H1 (cell line): ENCODE measurements around the gene SGMS1. TPM values are rescaled to one million over a fixed set of nuclear protein-coding genes. Genes with fewer than 3 reads are reported as not detected.

Source experiments
- CTCF ChIA-PET: fragments of 300-600 bp; sonication (Branson Sonifier 250); formaldehyde crosslinking; loops from one replicate; lab custom pipeline; 2021; ENCODE audit not compliant: partially characterized antibody; lab: Charles Lee
- POLR2A ChIA-PET: fragments of 300-600 bp; sonication (Branson Sonifier 250); formaldehyde crosslinking; loops from one replicate; lab custom pipeline; 2021; ENCODE audit warnings: inconsistent platforms; ENCODE audit not compliant: partially characterized antibody; lab: Charles Lee
- DNase-seq, 2 experiments: peaks; one replicate each; pipeline versions ENCODE4 v3.0.0 to v3.0.0-alpha.2; 2010 to 2022; ENCODE audit warnings: low spot score in 2 of 2, low read depth in 1 of 2, mixed read lengths in 1 of 2
- FAIRE-seq: peaks from 2 replicates; lab custom pipeline; 2011; peaks lifted over from hg19 to GRCh38; lab: Jason Lieb, UNC
- H2AFZ ChIP-seq: 2 replicates; pipeline ENCODE4 v1.8.1; 2012; ENCODE audit warnings: low read length, inconsistent platforms
- H2AK5ac ChIP-seq: 2 replicates; pipeline ENCODE4 v1.6.1; 2013; ENCODE audit warnings: low read depth, low read length
- H2BK120ac ChIP-seq: replicated peaks from 2 replicates; pipeline ENCODE3; 2013; ENCODE audit warnings: low read depth, low read length, inconsistent platforms
- H2BK12ac ChIP-seq: 2 replicates; pipeline ENCODE4 v1.6.1; 2013; ENCODE audit warnings: low read depth, low read length
- H2BK15ac ChIP-seq: 2 replicates; pipeline ENCODE4 v1.6.1; 2013; ENCODE audit warnings: low read length
- H2BK20ac ChIP-seq: 2 replicates; pipeline ENCODE4 v1.6.1; 2013; ENCODE audit warnings: low read length
- H2BK5ac ChIP-seq: 2 replicates; pipeline ENCODE4 v1.6.1; 2013; ENCODE audit warnings: low read depth, low read length
- H3K14ac ChIP-seq: 2 replicates; pipeline ENCODE4 v1.6.1; 2013; ENCODE audit warnings: inconsistent platforms; ENCODE audit not compliant: insufficient read length
- H3K18ac ChIP-seq: 2 replicates; pipeline ENCODE4 v1.6.1; 2013; ENCODE audit warnings: low read length; ENCODE audit errors: extremely low read depth
- H3K23ac ChIP-seq: 2 replicates; pipeline ENCODE4 v1.6.1; 2013; ENCODE audit warnings: inconsistent platforms; ENCODE audit not compliant: insufficient read length
- H3K23me2 ChIP-seq: 2 replicates; pipeline ENCODE4 v1.6.1; 2013; ENCODE audit warnings: low read depth, low read length
- H3K27ac ChIP-seq: 2 replicates; pipeline ENCODE4 v1.6.1; 2011; ENCODE audit warnings: low read depth, low read length, inconsistent platforms
- H3K27me3 ChIP-seq, 4 experiments: replicated peaks in 1 of 4; 1 replicate in 1 of 4; 2 replicates in 3 of 4; pipeline versions ENCODE4 v1.6.1 to v1.8.1; 2011 to 2013; ENCODE audit warnings: low read length in 3 of 4, mild to moderate bottlenecking in 3 of 4, inconsistent platforms in 2 of 4, mixed read lengths in 2 of 4, moderate library complexity in 1 of 4; ENCODE audit not compliant: control insufficient read depth in 3 of 4, insufficient read depth in 3 of 4; ENCODE audit errors: extremely low read depth in 1 of 4
- H3K36me3 ChIP-seq, 4 experiments: 2 replicates each; pipeline versions ENCODE4 v1.6.1 to v1.8.1; 2011 to 2013; ENCODE audit warnings: mild to moderate bottlenecking in 4 of 4, low read length in 3 of 4, moderate library complexity in 2 of 4, control low read depth in 1 of 4, inconsistent platforms in 1 of 4; ENCODE audit not compliant: insufficient read depth in 4 of 4, control insufficient read depth in 2 of 4
- H3K4ac ChIP-seq: replicated peaks from 2 replicates; pipeline ENCODE3; 2013; ENCODE audit warnings: low read length, low read depth, mixed read lengths, inconsistent platforms; ENCODE audit not compliant: insufficient read length
- H3K4me1 ChIP-seq, 4 experiments: replicated peaks in 1 of 4; 1 replicate in 1 of 4; 2 replicates in 3 of 4; pipeline versions ENCODE4 v1.6.1 to v1.8.1; 2011 to 2013; ENCODE audit warnings: low read length in 3 of 4, inconsistent platforms in 2 of 4, mixed read lengths in 1 of 4; ENCODE audit not compliant: insufficient read depth in 4 of 4, control insufficient read depth in 3 of 4
- H3K4me2 ChIP-seq, 2 experiments: 2 replicates each; pipeline versions ENCODE4 v1.6.1 to v1.8.1; 2011 to 2013; ENCODE audit warnings: low read depth in 2 of 2, low read length in 2 of 2, control low read depth in 1 of 2, inconsistent platforms in 1 of 2, mild to moderate bottlenecking in 1 of 2; ENCODE audit not compliant: insufficient read depth in 1 of 2
- H3K4me3 ChIP-seq, 4 experiments: fragments of 200-600, 300-600 bp in 1 of 4; sonication (generic), shearing (Covaris generic), sonication (Bioruptor Twin) in 1 of 4; 2 replicates each; pipeline versions ENCODE4 v1.5.1 to v1.8.1; 2011 to 2016; ENCODE audit warnings: low read length in 4 of 4, low read depth in 3 of 4, control low read depth in 2 of 4, inconsistent platforms in 2 of 4, mild to moderate bottlenecking in 2 of 4, mixed read lengths in 1 of 4, moderate library complexity in 1 of 4; ENCODE audit not compliant: insufficient read depth in 2 of 4; ENCODE audit errors: extremely low read depth in 1 of 4
- H3K56ac ChIP-seq: replicated peaks from 2 replicates; pipeline ENCODE3; 2013; ENCODE audit warnings: low read depth, mild to moderate bottlenecking, mixed read lengths, low read length, inconsistent platforms; ENCODE audit not compliant: insufficient read length
- H3K79me1 ChIP-seq: 2 replicates; pipeline ENCODE4 v1.6.1; 2013; ENCODE audit warnings: low read depth, low read length, control low read depth
- H3K79me2 ChIP-seq, 2 experiments: 2 replicates each; pipeline versions ENCODE4 v1.6.1 to v1.8.1; 2012 to 2013; ENCODE audit warnings: low read length in 2 of 2, mild to moderate bottlenecking in 2 of 2, inconsistent platforms in 1 of 2; ENCODE audit not compliant: insufficient read depth in 2 of 2, control insufficient read depth in 1 of 2
- H3K9ac ChIP-seq, 4 experiments: replicated peaks in 1 of 4; 1 replicate in 1 of 4; 2 replicates in 3 of 4; pipeline versions ENCODE4 v1.6.1 to v1.8.1; 2011 to 2013; ENCODE audit warnings: low read depth in 3 of 4, low read length in 3 of 4, control low read depth in 2 of 4, mild to moderate bottlenecking in 2 of 4, moderate library complexity in 2 of 4, inconsistent platforms in 1 of 4; ENCODE audit errors: extremely low read depth in 1 of 4
- H3K9me3 ChIP-seq, 2 experiments: 2 replicates each; pipeline versions ENCODE4 v1.6.1 to v1.8.1; 2012 to 2013; ENCODE audit warnings: mild to moderate bottlenecking in 2 of 2, moderate library complexity in 2 of 2, control low read depth in 1 of 2, inconsistent platforms in 1 of 2, low read depth in 1 of 2, low read length in 1 of 2, mixed read lengths in 1 of 2; ENCODE audit not compliant: insufficient read depth in 2 of 2
- H4K20me1 ChIP-seq, 2 experiments: replicated peaks in 1 of 2; 2 replicates each; pipeline versions ENCODE3 to v1.8.1; 2011 to 2013; ENCODE audit warnings: inconsistent platforms in 2 of 2, low read length in 2 of 2, mild to moderate bottlenecking in 1 of 2; ENCODE audit not compliant: insufficient read depth in 2 of 2, control insufficient read depth in 1 of 2
- H4K5ac ChIP-seq: 2 replicates; pipeline ENCODE4 v1.6.1; 2013; ENCODE audit warnings: low read length, low read depth, mixed read lengths, inconsistent platforms; ENCODE audit not compliant: insufficient read length
- H4K8ac ChIP-seq: 2 replicates; pipeline ENCODE4 v1.8.0; 2013; ENCODE audit warnings: mild to moderate bottlenecking, moderate library complexity, low read length, inconsistent platforms; ENCODE audit not compliant: insufficient read depth; ENCODE audit errors: extremely low read depth
- H4K91ac ChIP-seq: replicated peaks from 2 replicates; pipeline ENCODE3; 2013; ENCODE audit warnings: low read length, mixed read lengths, inconsistent platforms; ENCODE audit not compliant: insufficient read length
- CEBPB ChIP-seq: IDR thresholded peaks from 2 replicates; pipeline ENCODE4 v1.6.1; 2012; ENCODE audit warnings: low read depth, low read length
- CTBP2 ChIP-seq: IDR thresholded peaks from 2 replicates; pipeline ENCODE4 v1.7.0; 2011; ENCODE audit warnings: borderline replicate concordance, mild to moderate bottlenecking, moderate library complexity, mixed read lengths, low read length; ENCODE audit not compliant: insufficient read depth, insufficient read length
- HDAC6 ChIP-seq: IDR thresholded peaks from one replicate; pipeline ENCODE4 v1.7.1; 2012; ENCODE audit warnings: low read depth, mild to moderate bottlenecking, inconsistent platforms, low read length, moderate library complexity
- NANOG ChIP-seq: IDR thresholded peaks from 2 replicates; pipeline ENCODE4 v1.6.1; 2011; ENCODE audit warnings: low read length, low read depth, mild to moderate bottlenecking, inconsistent platforms; ENCODE audit not compliant: insufficient read depth, poor library complexity, severe bottlenecking
- NRF1 ChIP-seq: IDR thresholded peaks from 2 replicates; pipeline ENCODE4 v1.6.1; 2011; ENCODE audit warnings: mild to moderate bottlenecking, low read depth, low read length, improper control_type of control experiment
- POLR2AphosphoS5 ChIP-seq: IDR thresholded peaks from 2 replicates; pipeline ENCODE4 v1.6.1; 2011; ENCODE audit warnings: low read depth, low read length
- SIRT6 ChIP-seq: IDR thresholded peaks from one replicate; pipeline ENCODE4 v1.7.1; 2012; ENCODE audit warnings: low read length, inconsistent platforms
- SP4 ChIP-seq: IDR thresholded peaks from 2 replicates; pipeline ENCODE4 v1.6.1; 2012; ENCODE audit warnings: low read length, inconsistent platforms
- SRF ChIP-seq: IDR thresholded peaks from 2 replicates; pipeline ENCODE4 v1.6.1; 2011; ENCODE audit warnings: mild to moderate bottlenecking, low read depth, low read length, moderate library complexity
- WGBS, 2 experiments: shearing (Covaris generic) in 1 of 2; methylation state at CpG; one replicate each; pipeline versions ENCODE4 v1.1.6 to v1.1.7; 2013 to 2015; ENCODE audit warnings: low lambda C conversion rate in 2 of 2, mixed read lengths in 2 of 2, inconsistent platforms in 1 of 2, low coverage in 1 of 2, missing lambda C conversion rate in 1 of 2; ENCODE audit not compliant: insufficient replicate concordance in 2 of 2, insufficient coverage in 1 of 2, insufficient read length in 1 of 2; ENCODE audit errors: extremely low coverage in 1 of 2, missing lambda C conversion rate in 1 of 2; 5-methylcytosine and 5-hydroxymethylcytosine counted together
- polyA plus RNA-seq, 7 experiments: library from polyadenylated mRNA; depleted of rRNA in 3 of 7; stranded (reverse) in 5 of 7; unstranded in 2 of 7; fragments of >200 nt in 5 of 7; fragments of 200-250 nt in 2 of 7; gene quantifications; 1 replicate in 5 of 7; 2 replicates in 1 of 7; 4 replicates in 1 of 7; pipeline versions ENCODE4 v1.2.1 to v1.2.3, GENCODE V29; 2011 to 2013; ENCODE audit warnings: missing spikeins in 2 of 7, mixed read lengths in 2 of 7
- total RNA-seq: library from RNA; stranded (reverse); fragmentation: NEBNext Ultra II Directional; extraction: Animal tissue kit (Norgen Biotek cat#: 25700); gene quantifications from 2 replicates; pipeline ENCODE4 v1.2.1, GENCODE V29; 2021

The SGMS1 gene
- total and polyA plus RNA-seq, 2 of the 8 experiments (the other 6 are each of a cell fraction or from before 2014, with no cell fraction given): 6.0 to 15.6 TPM

DNA sequence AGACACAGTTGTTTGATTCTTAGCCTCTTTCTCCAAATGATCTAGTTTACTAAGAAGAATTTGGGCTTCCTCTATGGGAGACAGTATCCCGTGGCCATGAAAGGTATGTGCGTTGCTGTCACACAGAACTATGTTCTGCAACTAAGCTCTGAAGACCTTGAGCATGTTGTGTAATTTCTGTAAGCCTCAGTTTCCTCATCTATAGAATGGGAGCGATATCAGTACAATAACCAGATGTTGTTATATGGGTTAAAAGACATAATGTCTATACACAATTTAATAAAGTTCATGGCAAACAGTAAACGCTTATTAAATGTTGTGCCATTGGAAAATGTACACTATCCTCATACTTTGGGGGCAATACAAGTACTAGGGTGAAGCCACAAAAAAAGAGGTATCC, 187.0 kb downstream of the SGMS1 start:
- Histone ChIP-seq H3K23me2 (no peaks in the 10 kb centered on the region), H3K18ac (no peak overlapping the region), H3K79me2 (0 out of 4 replicates have a peak, but pooled peaks cover 0 to 2% of the 10 kb centered on the region in 2 experiments), H4K91ac (no peak overlapping the region), H3K9me3 (no peaks in the 10 kb centered on the region), H3K9ac (no peak overlapping the region), H3K14ac (no peak overlapping the region), H3K27ac (no peak overlapping the region), H3K27me3 (no peaks in the 10 kb centered on the region), H4K5ac (no peak overlapping the region), H3K4ac (no peak overlapping the region), H2BK5ac (no peak overlapping the region), H2BK20ac (no peak overlapping the region), H3K4me2 (no peak overlapping the region), H3K56ac (no peak overlapping the region), H2AK5ac (no peak overlapping the region), H4K20me1 (peaks cover 0 to 2% of the 10 kb centered on the region in 2 experiments), H3K79me1 (no peaks in the 10 kb centered on the region), H2BK15ac (no peak overlapping the region), H3K4me3 (no peak overlapping the region), H4K8ac (no peak overlapping the region), H3K23ac (no peak overlapping the region), H3K36me3 (no peaks in the 10 kb centered on the region), H2BK12ac (no peak overlapping the region), H2BK120ac (no peak overlapping the region), H2AFZ (no peak overlapping the region), H3K4me1 (peaks cover 0 to 2% (median 1%) of the 10 kb centered on the region in 4 experiments; a peak in 4 of 7 replicates)
- no peak for TF ChIP-seq NRF1
- TF ChIP-seq POLR2AphosphoS5: no peak
- no peak for TF ChIP-seq SRF
- TF ChIP-seq CTBP2: no peak
- no peak for TF ChIP-seq NANOG
- no peak for TF ChIP-seq CEBPB
- TF ChIP-seq HDAC6: no peak
- TF ChIP-seq SP4: no peak
- TF ChIP-seq SIRT6: no peak
- ChIA-PET POLR2A (no interaction called here), CTCF (no interaction called here)
- WGBS, 2 experiments: 96% methylated on average over 4 of the region's 4 CpGs; no CpG with 5 or more reads in 1 of the 2 experiments
- FAIRE-seq (no peak), DNase-seq (no peak)
